Kidney epithelial cell (primary cell): Measurements from ENCODE around the gene SLC2A10. TPM values are rescaled to one million over a fixed set of nuclear protein-coding genes. Genes with fewer than 3 reads are reported as not detected.

Experiments
- DNase-seq: peaks from one replicate; pipeline ENCODE4 v3.0.0-alpha.2; 2010; ENCODE audit warnings: low read depth
- H3K27me3 ChIP-seq: 2 replicates; pipeline ENCODE4 v1.6.0; 2011; ENCODE audit warnings: low read length; ENCODE audit not compliant: control insufficient read depth, insufficient read depth
- H3K36me3 ChIP-seq: 2 replicates; pipeline ENCODE4 v1.5.1; 2011; ENCODE audit warnings: low read length; ENCODE audit not compliant: control insufficient read depth, insufficient read depth
- H3K4me3 ChIP-seq: 2 replicates; pipeline ENCODE4 v1.5.1; 2011; ENCODE audit warnings: low read depth, mild to moderate bottlenecking, control low read depth, low read length
- CTCF ChIP-seq: IDR thresholded peaks from 2 replicates; pipeline ENCODE4 v1.5.1; 2011; ENCODE audit warnings: mild to moderate bottlenecking, moderate library complexity, low read length, control low read depth, inconsistent platforms; ENCODE audit not compliant: insufficient read depth, poor library complexity, severe bottlenecking
- total RNA-seq: library from RNA; depleted of rRNA; stranded (reverse); fragments of >200 nt; gene quantifications from 2 replicates; pipeline ENCODE4 v1.2.3, GENCODE V29; 2015

The SLC2A10 gene
- total RNA-seq, 1 donor from 2014 or later, result 11.9 TPM

GRCh38 chr20:46704714-46705377, 4.6 kb upstream of the SLC2A10 start:
- Histone ChIP-seq H3K27me3 (peaks cover 2% of the 10 kb centered on the region), H3K4me3 (no peak overlapping the region), H3K36me3 (no peaks in the 10 kb centered on the region)
- DNase-seq, result no peak
- no peak for TF ChIP-seq CTCF

DNA sequence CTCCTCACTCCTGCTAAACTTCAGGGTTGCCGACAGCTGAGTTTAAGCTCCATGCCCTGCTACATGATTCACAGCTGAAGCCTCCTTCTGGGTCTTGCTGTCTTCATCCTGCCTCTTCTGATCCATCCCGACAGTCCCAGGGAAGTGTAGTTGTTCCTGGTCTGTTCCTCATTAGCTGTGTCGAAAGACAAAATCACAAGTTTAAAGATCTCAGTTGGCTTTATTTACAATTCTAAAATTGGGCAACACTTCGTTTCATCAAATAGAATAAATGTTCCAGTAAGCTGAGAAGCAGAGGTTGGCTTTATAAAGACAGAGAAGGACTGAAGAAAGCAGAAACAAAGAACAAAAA, 4.1 kb upstream of the SLC2A10 start:
- DNase-seq, result no peak
- no peak overlapping the region for H3K4me3 ChIP-seq
- no peaks in the 10 kb centered on the region for H3K36me3 ChIP-seq
- H3K27me3 ChIP-seq, result peaks cover 2% of the 10 kb centered on the region
- no peak for TF ChIP-seq CTCF

DNA sequence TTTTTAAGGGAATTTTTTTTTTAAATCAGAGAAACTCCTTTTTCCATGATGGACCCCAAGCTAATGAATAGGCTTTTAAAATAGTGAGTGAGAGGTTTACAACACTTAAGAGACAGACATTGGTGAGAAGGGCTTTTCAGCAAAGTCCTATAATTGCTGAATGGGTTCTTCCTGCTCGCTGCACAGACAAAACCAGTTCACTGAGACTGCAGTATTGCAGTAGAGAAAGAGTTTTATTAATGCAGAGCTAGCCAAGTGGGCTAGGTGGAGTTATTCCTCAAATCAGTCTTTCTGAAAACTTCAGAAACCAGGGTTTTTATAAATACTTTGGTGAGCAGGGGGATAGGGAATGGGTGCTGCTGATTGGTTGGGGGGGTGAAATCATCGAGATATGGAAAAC, 3.2 kb upstream of the SLC2A10 start:
- DNase-seq, result no peak
- TF ChIP-seq CTCF, result no peak
- H3K4me3 ChIP-seq, result no peak overlapping the region
- H3K27me3 ChIP-seq, result no peaks in the 10 kb centered on the region
- H3K36me3 ChIP-seq, result no peaks in the 10 kb centered on the region

DNA sequence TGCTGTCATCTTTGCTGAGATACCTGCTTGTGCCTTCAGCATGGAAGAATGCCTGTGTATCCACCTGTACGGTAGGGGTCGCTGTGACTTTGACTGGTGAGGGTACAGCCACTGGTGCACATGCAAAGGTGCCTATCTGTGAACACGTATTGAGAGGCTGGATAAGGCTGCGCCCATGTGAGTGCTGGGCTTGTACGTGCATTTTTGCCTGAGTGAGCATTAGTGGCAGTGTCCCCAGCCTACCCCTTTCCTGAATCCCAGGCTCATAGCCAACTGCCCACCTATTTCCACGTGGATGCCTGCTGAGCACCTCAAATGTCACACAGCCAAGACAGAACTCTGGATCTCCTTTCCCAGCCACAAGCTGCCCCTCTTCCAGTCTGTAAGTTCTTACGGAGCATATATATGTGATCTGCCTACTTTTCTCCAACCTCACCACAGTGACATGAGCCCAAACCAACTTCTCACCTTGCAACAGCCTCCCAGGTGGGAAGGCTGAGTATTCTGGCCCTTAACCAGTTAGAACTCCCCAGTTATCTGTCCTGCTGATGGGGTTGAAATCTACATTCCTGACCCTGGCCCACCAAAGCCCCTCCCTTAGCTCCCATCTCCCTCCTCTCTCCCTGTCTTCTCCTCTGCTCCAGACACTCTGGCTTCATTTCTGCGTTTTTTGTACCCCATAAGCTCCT, 1.1 kb upstream of the SLC2A10 start:
- Histone ChIP-seq H3K4me3 (no peak overlapping the region), H3K36me3 (no peaks in the 10 kb centered on the region), H3K27me3 (no peaks in the 10 kb centered on the region)
- peak; percentile 39 for TF ChIP-seq CTCF
- DNase-seq, result no peak

- no peak for TF ChIP-seq CTCF
- H3K36me3 ChIP-seq, result no peaks in the 10 kb centered on the region
- H3K4me3 ChIP-seq, result peak overlapping the region; percentile 59
- H3K27me3 ChIP-seq, result no peaks in the 10 kb centered on the region
- no peak for DNase-seq
Observed at GRCh38 chr20:46709055-46709458, 392 bp upstream of the SLC2A10 start.
